Cardiac muscle cell (in vitro differentiated cells and primary cell): ENCODE data around the gene ANXA3. TPM values are rescaled to one million over a fixed set of nuclear protein-coding genes. Genes with fewer than 3 reads are reported as not detected.
A peak's percentile ranks its signal among the peaks of the same experiment; 100 is the strongest.

ENCODE experiments used
- DNase-seq, 2 donors: peaks; one replicate each; pipeline versions ENCODE4 v3.0.0 to v3.0.0-alpha.2; 2010 to 2017; ENCODE audit warnings: low read depth in 1 of 2, low spot score in 1 of 2
- H3K27ac ChIP-seq: fragments of 200-600 bp; sonication (generic); 2 replicates; pipeline ENCODE4 v1.5.1; 2016
- H3K27me3 ChIP-seq: fragments of 200-600 bp; sonication (generic); 2 replicates; pipeline ENCODE4 v1.6.0; 2016; ENCODE audit warnings: control low read depth
- H3K36me3 ChIP-seq: fragments of 200-600 bp; sonication (generic); 2 replicates; pipeline ENCODE4 v1.5.1; 2016; ENCODE audit warnings: control low read depth
- H3K4me1 ChIP-seq: fragments of 200-600 bp; sonication (generic); 2 replicates; pipeline ENCODE4 v1.8.1; 2017; ENCODE audit warnings: low read depth, mild to moderate bottlenecking, mixed run types
- H3K4me3 ChIP-seq: fragments of 200-600 bp; sonication (generic); 2 replicates; pipeline ENCODE4 v1.5.1; 2016; ENCODE audit warnings: mild to moderate bottlenecking
- H3K9me3 ChIP-seq: fragments of 200-600 bp; sonication (generic); 2 replicates; pipeline ENCODE4 v1.5.1; 2017; ENCODE audit warnings: low read depth, mild to moderate bottlenecking, control low read depth
- CTCF ChIP-seq: IDR thresholded peaks from 2 replicates; pipeline ENCODE4 v1.5.1; 2012; ENCODE audit warnings: low read depth, mild to moderate bottlenecking, low read length
- polyA plus RNA-seq: library from polyadenylated mRNA; unstranded; fragments of >200 nt; fragmentation: Nextera tagmentation; extraction: Ambion mirVana; gene quantifications from 2 replicates; pipeline ENCODE4 v1.2.1, GENCODE V29; 2016
- total RNA-seq: library from RNA; depleted of rRNA; stranded (reverse); fragments of >200 nt; gene quantifications from 2 replicates; pipeline ENCODE4 v1.2.3, GENCODE V29; 2016

ANXA3 gene
- total and polyA plus RNA-seq, 2 experiments from 2014 or later: 18.7 to 33.3 TPM

- TF ChIP-seq CTCF: no peak
- Histone ChIP-seq H3K4me1 (no peaks in the 10 kb centered on the region), H3K27me3 (no peaks in the 10 kb centered on the region), H3K36me3 (no peaks in the 10 kb centered on the region), H3K9me3 (no peaks in the 10 kb centered on the region), H3K27ac (no peak overlapping the region), H3K4me3 (no peak overlapping the region)
- DNase-seq: no peak
Observed at GRCh38 chr4:78613522-78614321, 62.2 kb downstream of the ANXA3 start.

GRCh38 chr4:78616046-78616498, 64.5 kb downstream of the ANXA3 start:
- no peak for TF ChIP-seq CTCF
- H3K9me3 ChIP-seq: no peaks in the 10 kb centered on the region
- no peaks in the 10 kb centered on the region for H3K36me3 ChIP-seq
- no peaks in the 10 kb centered on the region for H3K27me3 ChIP-seq
- DNase-seq: peak in 1 of 2 donors; percentile 81
- no peak overlapping the region for H3K4me3 ChIP-seq
- peaks cover 1% of the 10 kb centered on the region for H3K4me1 ChIP-seq
- H3K27ac ChIP-seq: no peak overlapping the region

- Histone ChIP-seq H3K27ac (no peak overlapping the region), H3K9me3 (no peaks in the 10 kb centered on the region), H3K36me3 (no peaks in the 10 kb centered on the region), H3K27me3 (no peaks in the 10 kb centered on the region), H3K4me1 (peaks cover 11% of the 10 kb centered on the region), H3K4me3 (no peak overlapping the region)
- peak in 1 of 2 donors; percentile 22 for DNase-seq
- no peak for TF ChIP-seq CTCF
Observed at GRCh38 chr4:78618436-78618835, 66.9 kb downstream of the ANXA3 start.

GRCh38 chr4:78621395-78621794, 69.8 kb downstream of the ANXA3 start:
- TF ChIP-seq CTCF: no peak
- H3K27ac ChIP-seq: no peak overlapping the region
- H3K27me3 ChIP-seq: no peaks in the 10 kb centered on the region
- no peaks in the 10 kb centered on the region for H3K36me3 ChIP-seq
- no peak overlapping the region for H3K4me3 ChIP-seq
- H3K9me3 ChIP-seq: no peaks in the 10 kb centered on the region
- peaks cover 11% of the 10 kb centered on the region for H3K4me1 ChIP-seq
- peak in 1 of 2 donors; percentile 14 for DNase-seq

- DNase-seq: peak in 1 of 2 donors; percentile 67
- H3K4me3 ChIP-seq: no peak overlapping the region
- no peak overlapping the region for H3K27ac ChIP-seq
- H3K27me3 ChIP-seq: no peaks in the 10 kb centered on the region
- TF ChIP-seq CTCF: no peak
- no peaks in the 10 kb centered on the region for H3K9me3 ChIP-seq
- no peaks in the 10 kb centered on the region for H3K36me3 ChIP-seq
- peaks cover 11% of the 10 kb centered on the region for H3K4me1 ChIP-seq
Observed at GRCh38 chr4:78622253-78622979, 70.8 kb downstream of the ANXA3 start.
